Cardiac ventricle fibroblast (primary cell): ENCODE measurements around the gene NCOA5. TPM values are rescaled to one million over a fixed set of nuclear protein-coding genes. Genes with fewer than 3 reads are reported as not detected.

Experiments used
- total RNA-seq: library from RNA; depleted of rRNA; stranded (reverse); fragments of >200 nt; gene quantifications from 2 replicates; pipeline ENCODE4 v1.2.3, GENCODE V29; 2015

Gene NCOA5
- 20.2 and 24.6 TPM in 2 replicates for total RNA-seq

DNA sequence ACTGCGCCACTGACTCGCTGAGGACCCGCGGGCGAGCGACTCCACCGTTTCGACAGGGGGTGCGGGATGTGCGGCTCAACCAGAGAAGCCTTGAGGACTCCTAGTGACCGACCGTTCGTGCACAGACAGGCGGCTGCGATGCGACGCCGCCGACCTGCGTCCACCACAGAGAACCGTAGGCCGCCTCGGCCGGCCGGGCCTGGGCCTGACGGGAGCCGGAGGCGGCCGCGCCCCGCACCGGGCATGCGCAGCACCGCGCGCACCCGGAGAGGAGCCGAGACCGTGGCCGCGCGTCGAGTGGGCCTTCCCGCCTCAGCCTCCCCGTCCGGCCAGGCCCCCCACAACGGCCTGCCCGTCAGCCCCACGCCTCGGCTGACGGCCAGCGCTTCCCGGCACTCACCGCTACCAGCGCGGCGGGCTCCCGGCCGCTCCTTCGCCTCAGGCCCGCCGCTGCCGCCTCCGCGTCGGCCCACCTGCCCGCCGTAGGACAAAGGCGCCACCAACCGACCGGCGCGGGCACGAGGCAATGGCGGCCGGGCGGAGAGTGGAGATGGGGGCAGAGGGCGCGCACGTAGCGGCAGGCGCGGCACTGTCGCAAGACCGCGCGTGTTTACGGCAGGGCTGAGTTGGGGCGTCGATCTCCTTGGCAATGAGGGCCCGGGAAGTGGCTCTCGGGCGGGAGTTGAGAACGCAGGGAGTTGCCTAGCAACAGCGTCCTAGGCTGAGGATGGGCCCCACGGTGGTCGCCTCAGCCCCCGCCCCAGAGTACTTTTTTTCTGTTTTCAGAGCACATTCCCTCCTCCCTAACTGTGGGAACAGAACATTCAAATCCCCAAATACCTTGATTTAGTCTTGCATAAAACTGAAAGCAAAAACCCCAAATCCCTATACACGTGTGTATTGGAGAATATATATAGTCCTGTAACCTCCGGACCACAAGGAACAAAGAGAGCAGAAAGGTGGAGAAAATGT lies at the start of gene NCOA5:
TSS of gene NCOA5 (minus strand) at position 546 of the 972 bp plus-strand sequence. CDS start 10,538 bp downstream, outside the sequence.

DNA sequence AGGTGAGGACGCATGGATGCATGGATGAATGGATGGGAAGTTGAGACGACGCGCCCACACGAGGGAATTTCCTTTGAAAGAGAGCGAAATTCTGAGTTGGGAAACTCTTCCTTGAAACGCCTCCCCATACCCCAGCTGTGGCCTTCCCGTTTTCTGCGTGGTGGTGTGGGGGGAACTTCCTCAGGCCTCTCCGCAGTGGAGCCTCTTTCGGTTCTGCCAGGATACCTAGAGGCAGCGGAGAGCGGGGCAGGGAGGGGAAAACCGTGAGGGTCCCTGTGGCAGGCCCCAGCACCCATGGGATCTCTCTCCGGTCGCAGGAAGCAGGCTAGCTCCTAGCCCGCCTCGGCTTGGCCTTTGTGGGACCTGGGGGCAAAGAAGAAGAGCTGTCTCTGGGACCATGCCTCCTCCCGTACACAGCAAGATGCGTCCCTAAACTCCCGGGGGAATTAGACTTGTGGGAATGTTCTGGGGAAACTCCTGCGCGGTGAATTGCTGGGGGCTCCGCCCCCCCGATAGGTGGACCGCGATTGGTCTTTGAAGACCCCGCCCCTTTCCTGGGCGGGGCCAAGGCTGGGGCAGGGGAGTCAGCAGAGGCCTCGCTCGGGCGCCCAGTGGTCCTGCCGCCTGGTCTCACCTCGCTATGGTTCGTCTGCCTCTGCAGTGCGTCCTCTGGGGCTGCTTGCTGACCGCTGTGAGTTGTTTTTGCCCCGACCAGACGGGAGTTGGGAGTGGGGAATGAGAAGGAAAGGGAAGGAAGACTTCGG lies 28.1 kb upstream of the NCOA5 start, which contains the start of gene CD40:
TSS of gene CD40 (plus strand) at position 611 of the 764 bp plus-strand sequence. CDS start at position 641, 30 bp downstream.

DNA sequence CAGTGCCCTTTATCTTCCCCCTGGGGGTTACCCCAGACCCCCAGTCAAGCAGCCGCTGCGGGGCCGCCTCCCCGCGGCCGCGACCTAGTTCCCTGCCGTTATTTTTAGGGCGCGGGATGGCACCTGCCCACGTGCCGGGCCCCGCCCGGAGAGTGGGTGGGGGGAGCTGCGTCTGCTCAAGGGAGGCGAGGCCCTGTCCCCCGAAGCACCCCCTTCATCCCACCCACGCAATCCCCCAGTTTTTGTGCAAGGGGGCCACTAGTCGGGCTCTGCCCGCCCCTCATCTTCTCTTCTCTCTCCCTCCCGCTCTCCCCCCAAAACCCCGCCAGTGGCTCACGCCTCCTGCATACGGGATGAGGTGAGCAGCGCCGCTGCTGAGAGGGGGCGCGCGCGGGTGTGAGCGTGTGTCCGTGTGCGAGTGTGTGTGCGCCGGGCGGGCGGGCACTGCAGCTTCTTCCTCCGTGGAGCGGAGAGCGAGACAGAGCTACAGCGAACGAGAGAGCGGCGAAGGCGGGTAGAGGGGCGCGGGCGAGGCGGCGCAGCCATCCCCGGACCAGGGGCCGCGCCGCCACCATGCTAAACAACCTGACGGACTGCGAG lies 60.9 kb downstream of the NCOA5 start, which contains the start of gene SLC12A5:
TSS of gene SLC12A5 (plus strand) at position 444 of the 600 bp plus-strand sequence. CDS start at position 574, 130 bp downstream.

Other genes starting within 250 kb of the NCOA5 start
- gene ACOT8, start 232.6 kb downstream of the NCOA5 start, total RNA-seq: 22.9 and 27.6 TPM in 2 replicates
- gene ZSWIM3, start 232.3 kb downstream of the NCOA5 start, total RNA-seq: 2.2 and 2.7 TPM in 2 replicates
- 8.3 and 11.1 TPM in 2 replicates for gene ZSWIM1, start 208.7 kb downstream of the NCOA5 start, total RNA-seq
- 0.54 and 1.7 TPM in 2 replicates for gene SPATA25, start 202.3 kb downstream of the NCOA5 start, total RNA-seq
- gene NEURL2, start 198.8 kb downstream of the NCOA5 start, total RNA-seq: 4.5 and 5.3 TPM in 2 replicates
- 142 and 151 TPM in 2 replicates for gene CTSA, start 198.6 kb downstream of the NCOA5 start, total RNA-seq
- 432 and 477 TPM in 2 replicates for gene PLTP, start 177.8 kb downstream of the NCOA5 start, total RNA-seq
- 12.4 and 16.3 TPM in 2 replicates for gene PCIF1, start 155.3 kb downstream of the NCOA5 start, total RNA-seq
- gene ZNF335, start 117.8 kb downstream of the NCOA5 start, total RNA-seq: 7.6 and 9.4 TPM in 2 replicates
- 0.12 TPM in 1 of 2 replicates, not detected in the other for gene MMP9, start 81.1 kb downstream of the NCOA5 start, total RNA-seq
- gene SLC12A5, start 60.7 kb downstream of the NCOA5 start, total RNA-seq: not detected in 2 replicates
- 13.5 and 14.2 TPM in 2 replicates for gene CD40, start 28.4 kb upstream of the NCOA5 start, total RNA-seq
- not detected in 2 replicates for gene CDH22, start 218.5 kb upstream of the NCOA5 start, total RNA-seq